NB4 (cell line): ENCODE results near the gene BFSP1.

Source experiments
- CTCF ChIP-seq: IDR thresholded peaks from one replicate; pipeline ENCODE4 v1.5.1; 2012; ENCODE audit warnings: low read depth, low read length
- MYC ChIP-seq: IDR thresholded peaks from 2 replicates; pipeline ENCODE4 v1.6.1; 2011; ENCODE audit warnings: low read depth, low read length

DNA sequence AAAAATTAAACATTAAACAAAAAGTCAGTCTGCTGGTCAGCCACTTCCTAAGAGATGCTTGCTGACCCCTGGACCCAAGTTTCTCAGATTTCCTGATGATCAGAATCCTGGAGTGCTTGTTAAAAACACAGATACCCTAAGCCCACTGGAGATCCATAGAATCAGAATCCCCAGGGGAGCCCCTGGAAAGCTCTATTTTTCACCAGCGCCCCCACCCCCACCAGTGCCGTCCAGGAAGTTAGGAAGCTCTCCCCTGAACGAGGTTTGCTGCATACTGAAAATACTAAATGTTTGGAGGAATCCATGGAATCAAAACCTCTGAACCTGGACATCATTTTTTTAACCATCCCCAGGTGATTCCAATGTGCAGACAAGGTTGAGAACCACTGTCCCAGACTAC, 69.2 kb downstream of the BFSP1 start:
- TF ChIP-seq MYC (no peak), CTCF (no peak)
